Suprapubic skin (tissue), 4 donors: ENCODE results near the gene CAPN5. TPM values are rescaled to one million over a fixed set of nuclear protein-coding genes. Genes with fewer than 3 reads are reported as not detected.
A peak's percentile ranks its signal among the peaks of the same experiment; 100 is the strongest.

ENCODE experiments used
- DNase-seq, 2 donors: peaks; one replicate each; pipeline ENCODE4 v3.0.0-alpha.2; 2019; ENCODE audit warnings: low spot score in 2 of 2
- H3K27ac ChIP-seq: fragments of 200-600 bp; sonication (generic); one replicate; pipeline ENCODE4 v1.5.1; 2019
- H3K27me3 ChIP-seq: fragments of 200-600 bp; sonication (generic); one replicate; pipeline ENCODE4 v1.5.1; 2019
- H3K36me3 ChIP-seq: fragments of 200-600 bp; sonication (generic); one replicate; pipeline ENCODE4 v1.5.1; 2019
- H3K4me1 ChIP-seq: fragments of 200-600 bp; sonication (generic); one replicate; pipeline ENCODE4 v1.5.1; 2019
- H3K4me3 ChIP-seq: fragments of 200-600 bp; sonication (generic); one replicate; pipeline ENCODE4 v1.5.1; 2019; ENCODE audit warnings: mild to moderate bottlenecking
- H3K9me3 ChIP-seq: fragments of 200-600 bp; sonication (generic); one replicate; pipeline ENCODE4 v1.5.1; 2019
- EP300 ChIP-seq: sonication (generic); formaldehyde crosslinking; IDR thresholded peaks from one replicate; pipeline ENCODE4 v1.6.1; 2017; ENCODE audit warnings: antibody characterized with exemption
- POLR2A ChIP-seq, 2 donors: fragments of 450-650 bp; IDR thresholded peaks; one replicate each; pipeline ENCODE4 v1.6.1; 2017; ENCODE audit warnings: antibody characterized with exemption in 2 of 2, mild to moderate bottlenecking in 2 of 2, moderate library complexity in 2 of 2
- POLR2AphosphoS5 ChIP-seq, 3 donors: sonication (generic); formaldehyde crosslinking; IDR thresholded peaks; one replicate each; pipeline ENCODE4 v1.6.1; 2017; ENCODE audit warnings: antibody characterized with exemption in 3 of 3
- WGBS: methylation state at CpG from one replicate; pipeline ENCODE4 v1.1.5; 2018; 5-methylcytosine and 5-hydroxymethylcytosine counted together
- total RNA-seq, 4 donors: library from RNA; depleted of rRNA; stranded (reverse); fragments of >200 nt; gene quantifications; one replicate each; pipeline ENCODE4 v1.1.0, GENCODE V29; 2016
- TF ChIP-seq, protein P1 (sequence below), 2 donors: fragments of 200-600 bp in 1 of 2; fragments of 450-650 bp in 1 of 2; sonication (generic) in 1 of 2; IDR thresholded peaks; one replicate each; pipeline ENCODE4 v1.5.1; 2016 to 2019; ENCODE audit warnings: antibody characterized with exemption in 2 of 2, mild to moderate bottlenecking in 1 of 2, moderate library complexity in 1 of 2

The CAPN5 gene
- total RNA-seq, 4 donors from 2014 or later = 0.87 to 2.0 (median 1.1) TPM

DNA sequence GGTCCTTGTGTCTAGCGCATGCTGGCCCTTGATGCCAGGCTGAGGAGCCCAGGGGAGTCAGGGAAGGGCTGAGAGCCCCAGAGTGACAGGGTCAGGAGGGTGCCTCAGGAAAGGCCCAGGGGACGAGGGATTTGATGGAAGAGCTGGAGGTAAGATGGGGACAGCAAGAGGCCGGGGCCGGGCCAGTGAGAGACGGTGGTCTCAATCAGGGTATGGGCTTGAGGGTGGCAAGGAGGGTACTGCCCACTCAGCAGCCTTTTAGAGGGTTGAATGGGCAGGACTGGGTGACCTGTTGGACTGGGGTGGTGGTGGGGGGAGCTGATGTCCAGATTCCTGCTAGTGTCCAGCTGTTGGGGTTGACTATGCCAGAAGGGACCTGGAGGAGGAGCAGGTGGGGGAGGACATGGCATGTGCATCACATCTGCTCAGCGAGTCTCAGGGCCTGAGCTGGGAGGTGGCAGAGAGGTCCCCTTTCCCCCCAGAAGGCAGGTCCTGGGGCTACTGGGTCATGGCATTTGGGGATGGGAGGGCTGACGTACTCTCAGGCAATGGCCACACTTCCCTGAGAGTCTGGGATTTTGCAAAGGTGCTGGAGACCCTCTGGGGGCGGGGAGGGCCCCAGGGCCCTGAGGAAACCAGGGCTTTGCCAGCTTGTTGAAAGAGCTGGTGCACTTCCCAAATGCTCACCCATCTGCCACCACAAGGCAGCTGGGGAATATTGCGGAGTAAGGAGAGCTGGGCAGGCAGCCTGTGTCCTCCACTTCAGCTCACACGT lies 79.7 kb downstream of the CAPN5 start:
- H3K4me3 ChIP-seq = no peak overlapping the region
- no peak for DNase-seq

GRCh38 chr11:77147036-77147315 lies 80.2 kb downstream of the CAPN5 start:
- TF ChIP-seq, protein P1, sequence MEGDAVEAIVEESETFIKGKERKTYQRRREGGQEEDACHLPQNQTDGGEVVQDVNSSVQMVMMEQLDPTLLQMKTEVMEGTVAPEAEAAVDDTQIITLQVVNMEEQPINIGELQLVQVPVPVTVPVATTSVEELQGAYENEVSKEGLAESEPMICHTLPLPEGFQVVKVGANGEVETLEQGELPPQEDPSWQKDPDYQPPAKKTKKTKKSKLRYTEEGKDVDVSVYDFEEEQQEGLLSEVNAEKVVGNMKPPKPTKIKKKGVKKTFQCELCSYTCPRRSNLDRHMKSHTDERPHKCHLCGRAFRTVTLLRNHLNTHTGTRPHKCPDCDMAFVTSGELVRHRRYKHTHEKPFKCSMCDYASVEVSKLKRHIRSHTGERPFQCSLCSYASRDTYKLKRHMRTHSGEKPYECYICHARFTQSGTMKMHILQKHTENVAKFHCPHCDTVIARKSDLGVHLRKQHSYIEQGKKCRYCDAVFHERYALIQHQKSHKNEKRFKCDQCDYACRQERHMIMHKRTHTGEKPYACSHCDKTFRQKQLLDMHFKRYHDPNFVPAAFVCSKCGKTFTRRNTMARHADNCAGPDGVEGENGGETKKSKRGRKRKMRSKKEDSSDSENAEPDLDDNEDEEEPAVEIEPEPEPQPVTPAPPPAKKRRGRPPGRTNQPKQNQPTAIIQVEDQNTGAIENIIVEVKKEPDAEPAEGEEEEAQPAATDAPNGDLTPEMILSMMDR (IDR thresholded peaks at IDR 0.05) = no peak
- TF ChIP-seq POLR2A (IDR thresholded peaks at IDR 0.05) (no peak), EP300 (no peak), POLR2AphosphoS5 (IDR thresholded peaks at IDR 0.05) (no peak)
- no peak overlapping the region for H3K4me3 ChIP-seq
- H3K4me1 ChIP-seq = peaks cover 7% of the 10 kb centered on the region
- peaks cover 5% of the 10 kb centered on the region for H3K27me3 ChIP-seq
- no peaks in the 10 kb centered on the region for H3K9me3 ChIP-seq
- no peak overlapping the region for H3K27ac ChIP-seq
- 93% methylated on average over 1 of the region's 1 CpG for WGBS
- H3K36me3 ChIP-seq = no peaks in the 10 kb centered on the region
- no peak for DNase-seq

More for the DNA sequence above, 79.7 kb downstream of the CAPN5 start:
- Histone ChIP-seq H3K4me1 (peaks cover 7% of the 10 kb centered on the region), H3K36me3 (no peaks in the 10 kb centered on the region), H3K27ac (no peak overlapping the region), H3K9me3 (no peaks in the 10 kb centered on the region), H3K27me3 (peaks cover 5% of the 10 kb centered on the region)
- 94% methylated on average over 9 of the region's 10 CpGs for WGBS
- TF ChIP-seq, protein P1 (IDR thresholded peaks at IDR 0.05) = no peak
- TF ChIP-seq POLR2A (IDR thresholded peaks at IDR 0.05) (no peak), POLR2AphosphoS5 (IDR thresholded peaks at IDR 0.05) (no peak), EP300 (no peak)

- no peak for DNase-seq
- 15% methylated on average over 8 of the region's 47 CpGs for WGBS
- Histone ChIP-seq H3K27ac (no peak overlapping the region), H3K9me3 (no peaks in the 10 kb centered on the region), H3K4me1 (peaks cover 7% of the 10 kb centered on the region), H3K27me3 (peaks cover 5% of the 10 kb centered on the region), H3K36me3 (no peaks in the 10 kb centered on the region), H3K4me3 (peak overlapping the region; percentile 39)
- TF ChIP-seq, protein P1 (IDR thresholded peaks at IDR 0.05) = no peak
- TF ChIP-seq POLR2A (IDR thresholded peaks at IDR 0.05) (no peak), EP300 (no peak), POLR2AphosphoS5 (IDR thresholded peaks at IDR 0.05) (no peak)
Observed at GRCh38 chr11:77147668-77148321, 81.0 kb downstream of the CAPN5 start.

- H3K27me3 ChIP-seq = peaks cover 5% of the 10 kb centered on the region
- no peak overlapping the region for H3K27ac ChIP-seq
- peaks cover 11% of the 10 kb centered on the region for H3K4me1 ChIP-seq
- H3K4me3 ChIP-seq = no peak overlapping the region
- WGBS = 100% methylated on average over 3 of the region's 8 CpGs
- H3K36me3 ChIP-seq = no peaks in the 10 kb centered on the region
- no peak for DNase-seq
- H3K9me3 ChIP-seq = no peaks in the 10 kb centered on the region
- TF ChIP-seq EP300 (no peak), POLR2AphosphoS5 (IDR thresholded peaks at IDR 0.05) (no peak), POLR2A (IDR thresholded peaks at IDR 0.05) (no peak)
- TF ChIP-seq, protein P1 (IDR thresholded peaks at IDR 0.05) = no peak
Observed at GRCh38 chr11:77148963-77149715, 82.4 kb downstream of the CAPN5 start.
